Panc1 (cell line): ENCODE results near the gene ZNF700. TPM values are rescaled to one million over a fixed set of nuclear protein-coding genes. Genes with fewer than 3 reads are reported as not detected.
A peak's percentile ranks its signal among the peaks of the same experiment; 100 is the strongest.

Experiments
- ATAC-seq: fragments of 200-7000 bp; cut with Tn5 transposase; 2 replicates; pipeline ENCODE4 v1.9.1; 2020; ENCODE audit warnings: mild to moderate bottlenecking, moderate library complexity
- BruUV-seq: library from RNA; stranded (reverse); fragments of 400-500 nt; replicated peaks from 2 replicates; lab custom pipeline; 2021; lab: Mats Ljungman, UMichigan
- CTCF ChIA-PET: fragments of 300-600 bp; sonication (Branson Sonifier 250); formaldehyde crosslinking; loops from one replicate; lab custom pipeline; 2022; ENCODE audit warnings: antibody characterized with exemption; lab: Charles Lee
- POLR2A ChIA-PET: fragments of 300-600 bp; sonication (Branson Sonifier 250); formaldehyde crosslinking; loops from one replicate; lab custom pipeline; 2022; ENCODE audit warnings: antibody characterized with exemption; lab: Charles Lee
- DNase-seq: peaks from one replicate; pipeline ENCODE4 v3.0.0-alpha.2; 2010; ENCODE audit warnings: low read depth, low spot score
- H3K27ac ChIP-seq: 2 replicates; pipeline ENCODE4 v1.5.1; 2011; ENCODE audit warnings: mild to moderate bottlenecking, low read length, inconsistent platforms
- H3K27me3 ChIP-seq: fragments of 200-500 bp; sonication (Bioruptor generic); 2 replicates; pipeline ENCODE4 v1.6.0; 2014; ENCODE audit warnings: low read length, inconsistent platforms; ENCODE audit not compliant: control insufficient read depth, insufficient read depth
- H3K36me3 ChIP-seq: fragments of 200-500 bp; sonication (Bioruptor generic); 2 replicates; pipeline ENCODE4 v1.5.1; 2014; ENCODE audit warnings: inconsistent platforms, mild to moderate bottlenecking, low read length, moderate library complexity; ENCODE audit not compliant: control insufficient read depth, insufficient read depth
- H3K4me1 ChIP-seq: 2 replicates; pipeline ENCODE4 v1.5.1; 2011; ENCODE audit warnings: inconsistent platforms, mild to moderate bottlenecking, low read length, moderate library complexity; ENCODE audit not compliant: control insufficient read depth, insufficient read depth
- H3K4me3 ChIP-seq, 2 experiments: 2 replicates each; pipeline ENCODE4 v1.5.1; 2011 to 2012; ENCODE audit warnings: low read depth in 2 of 2, low read length in 2 of 2, mild to moderate bottlenecking in 2 of 2, inconsistent platforms in 1 of 2, moderate library complexity in 1 of 2
- H3K9me3 ChIP-seq: fragments of 200-500 bp; sonication (Bioruptor generic); 2 replicates; pipeline ENCODE4 v1.5.1; 2014; ENCODE audit warnings: low read depth, mild to moderate bottlenecking, inconsistent platforms, low read length, moderate library complexity; ENCODE audit not compliant: control insufficient read depth, insufficient read depth
- POLR2AphosphoS5 ChIP-seq: IDR thresholded peaks from 2 replicates; pipeline ENCODE4 v1.6.1; 2012; ENCODE audit warnings: mild to moderate bottlenecking, low read depth, low read length, moderate library complexity
- SIN3A ChIP-seq: IDR thresholded peaks from 2 replicates; pipeline ENCODE4 v1.6.1; 2012; ENCODE audit warnings: low read depth, mild to moderate bottlenecking, low read length, moderate library complexity, borderline replicate concordance; ENCODE audit not compliant: insufficient read depth
- TCF7L2 ChIP-seq: IDR thresholded peaks from 2 replicates; pipeline ENCODE4 v1.6.1; 2011; ENCODE audit warnings: mild to moderate bottlenecking, low read depth, low read length, inconsistent platforms
- in situ Hi-C: cut with HindIII; loops from 2 replicates; pipeline ENCODE4 v1.10.0; 2016; ENCODE audit warnings: low sequenced_read_pairs, low pct_unique_long_range_greater_than_20kb
- intact Hi-C: fragments of 100-400 bp; cut with micrococcal nuclease; formaldehyde crosslinking; loops from one replicate; pipeline ENCODE4 v1.10.0; 2022; ENCODE audit not compliant: unreplicated experiment
- total RNA-seq: library from RNA; stranded (reverse); gene quantifications from one replicate; pipeline ENCODE4 v1.2.1, GENCODE V29; 2021; ENCODE audit not compliant: unreplicated experiment
- TF ChIP-seq, protein P1 (sequence below), 2 experiments: IDR thresholded peaks; 2 replicates each; pipeline ENCODE4 v1.6.1; 2011 to 2012; ENCODE audit warnings: low read depth in 2 of 2, control low read depth in 1 of 2, low read length in 1 of 2, mild to moderate bottlenecking in 1 of 2, moderate library complexity in 1 of 2; ENCODE audit not compliant: insufficient read depth in 1 of 2
- TF ChIP-seq, protein P2 (sequence below): fragments of 450-650 bp; IDR thresholded peaks from 2 replicates; pipeline ENCODE4 v1.5.1; 2017; ENCODE audit warnings: mild to moderate bottlenecking

ZNF700 gene
- total RNA-seq, 1 experiment from 2014 or later = 10.4 TPM

DNA sequence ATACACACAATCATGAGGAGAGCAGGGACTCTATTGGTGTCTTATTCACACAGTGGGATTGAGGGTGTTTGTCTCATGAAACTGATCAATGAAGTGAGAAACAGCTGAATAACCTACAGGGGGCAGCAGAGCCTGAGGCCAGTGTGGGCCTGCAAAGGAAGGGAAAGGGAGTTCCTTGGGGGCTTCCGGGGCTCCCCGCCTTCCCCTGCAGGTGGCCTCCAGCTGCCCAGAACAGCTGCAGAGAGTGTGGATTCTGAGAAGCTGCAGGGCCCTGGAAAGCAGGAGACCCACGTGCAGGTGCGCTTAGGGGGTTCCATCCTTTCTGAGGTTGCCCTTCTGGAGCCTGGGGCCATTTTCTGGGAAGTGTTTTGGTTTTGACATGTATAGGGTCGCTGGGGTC lies 60.1 kb downstream of the ZNF700 start:
- no peak for ATAC-seq
- POLR2A ChIA-PET = no interaction called here
- Histone ChIP-seq H3K4me1 (no peaks in the 10 kb centered on the region), H3K27me3 (no peaks in the 10 kb centered on the region), H3K36me3 (no peaks in the 10 kb centered on the region), H3K27ac (no peak overlapping the region), H3K9me3 (peaks cover 19% of the 10 kb centered on the region; the same call in 1 of the 2 replicates), H3K4me3 (no peak overlapping the region)
- intact Hi-C loops = loop anchor here (5.0 to 10.0 kb wide), 2 partner anchors 60 to 188 kb away; partner anchors contain the start of genes ZNF491 and ZNF700
- no TSS peak for BruUV-seq
- TF ChIP-seq, protein P1, sequence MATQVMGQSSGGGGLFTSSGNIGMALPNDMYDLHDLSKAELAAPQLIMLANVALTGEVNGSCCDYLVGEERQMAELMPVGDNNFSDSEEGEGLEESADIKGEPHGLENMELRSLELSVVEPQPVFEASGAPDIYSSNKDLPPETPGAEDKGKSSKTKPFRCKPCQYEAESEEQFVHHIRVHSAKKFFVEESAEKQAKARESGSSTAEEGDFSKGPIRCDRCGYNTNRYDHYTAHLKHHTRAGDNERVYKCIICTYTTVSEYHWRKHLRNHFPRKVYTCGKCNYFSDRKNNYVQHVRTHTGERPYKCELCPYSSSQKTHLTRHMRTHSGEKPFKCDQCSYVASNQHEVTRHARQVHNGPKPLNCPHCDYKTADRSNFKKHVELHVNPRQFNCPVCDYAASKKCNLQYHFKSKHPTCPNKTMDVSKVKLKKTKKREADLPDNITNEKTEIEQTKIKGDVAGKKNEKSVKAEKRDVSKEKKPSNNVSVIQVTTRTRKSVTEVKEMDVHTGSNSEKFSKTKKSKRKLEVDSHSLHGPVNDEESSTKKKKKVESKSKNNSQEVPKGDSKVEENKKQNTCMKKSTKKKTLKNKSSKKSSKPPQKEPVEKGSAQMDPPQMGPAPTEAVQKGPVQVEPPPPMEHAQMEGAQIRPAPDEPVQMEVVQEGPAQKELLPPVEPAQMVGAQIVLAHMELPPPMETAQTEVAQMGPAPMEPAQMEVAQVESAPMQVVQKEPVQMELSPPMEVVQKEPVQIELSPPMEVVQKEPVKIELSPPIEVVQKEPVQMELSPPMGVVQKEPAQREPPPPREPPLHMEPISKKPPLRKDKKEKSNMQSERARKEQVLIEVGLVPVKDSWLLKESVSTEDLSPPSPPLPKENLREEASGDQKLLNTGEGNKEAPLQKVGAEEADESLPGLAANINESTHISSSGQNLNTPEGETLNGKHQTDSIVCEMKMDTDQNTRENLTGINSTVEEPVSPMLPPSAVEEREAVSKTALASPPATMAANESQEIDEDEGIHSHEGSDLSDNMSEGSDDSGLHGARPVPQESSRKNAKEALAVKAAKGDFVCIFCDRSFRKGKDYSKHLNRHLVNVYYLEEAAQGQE (IDR thresholded peaks at IDR 0.05; ENCODE audit: insufficient read depth in 1 of 2, low read depth in 2 of 2, low read length in 1 of 2) = no peak
- TF ChIP-seq, protein P2, sequence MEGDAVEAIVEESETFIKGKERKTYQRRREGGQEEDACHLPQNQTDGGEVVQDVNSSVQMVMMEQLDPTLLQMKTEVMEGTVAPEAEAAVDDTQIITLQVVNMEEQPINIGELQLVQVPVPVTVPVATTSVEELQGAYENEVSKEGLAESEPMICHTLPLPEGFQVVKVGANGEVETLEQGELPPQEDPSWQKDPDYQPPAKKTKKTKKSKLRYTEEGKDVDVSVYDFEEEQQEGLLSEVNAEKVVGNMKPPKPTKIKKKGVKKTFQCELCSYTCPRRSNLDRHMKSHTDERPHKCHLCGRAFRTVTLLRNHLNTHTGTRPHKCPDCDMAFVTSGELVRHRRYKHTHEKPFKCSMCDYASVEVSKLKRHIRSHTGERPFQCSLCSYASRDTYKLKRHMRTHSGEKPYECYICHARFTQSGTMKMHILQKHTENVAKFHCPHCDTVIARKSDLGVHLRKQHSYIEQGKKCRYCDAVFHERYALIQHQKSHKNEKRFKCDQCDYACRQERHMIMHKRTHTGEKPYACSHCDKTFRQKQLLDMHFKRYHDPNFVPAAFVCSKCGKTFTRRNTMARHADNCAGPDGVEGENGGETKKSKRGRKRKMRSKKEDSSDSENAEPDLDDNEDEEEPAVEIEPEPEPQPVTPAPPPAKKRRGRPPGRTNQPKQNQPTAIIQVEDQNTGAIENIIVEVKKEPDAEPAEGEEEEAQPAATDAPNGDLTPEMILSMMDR = peak; percentile 42
- DNase-seq = no peak
- in situ Hi-C loops = no loop called here
- CTCF ChIA-PET = interaction anchor here (1.2 kb wide), 1 partner anchor 21 kb away, joined by 3 read pairs; no protein-coding TSS in a partner anchor

DNA sequence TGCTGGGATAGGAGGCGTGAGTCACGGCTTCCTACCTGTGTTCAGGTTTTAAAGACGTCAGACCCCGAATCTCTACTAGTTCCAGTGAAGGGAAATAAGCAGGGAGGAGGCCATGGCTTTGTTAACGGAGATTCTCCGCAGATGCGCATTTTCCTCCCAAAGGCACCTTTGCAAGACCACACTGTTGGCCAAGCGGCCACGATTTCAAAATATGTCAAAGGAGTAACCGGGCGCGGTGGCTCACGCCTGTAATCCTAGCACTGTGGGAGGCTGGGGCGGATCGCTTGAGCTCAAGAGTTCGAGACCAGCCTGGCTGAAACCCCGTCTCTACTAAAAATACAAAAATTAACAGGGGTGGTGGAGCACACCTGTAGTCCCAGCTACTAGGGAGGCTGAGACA lies 61.8 kb downstream of the ZNF700 start:
- BruUV-seq = no TSS peak
- in situ Hi-C loops = no loop called here
- intact Hi-C loops = loop anchor here (5.0 to 10.0 kb wide), 2 partner anchors 62 to 189 kb away; partner anchors contain the start of genes ZNF491 and ZNF700
- ChIA-PET CTCF (no interaction called here), POLR2A (interaction anchor here (0.6 kb wide), 2 partner anchors 30 to 242 kb away, joined by 3 to 11 read pairs; no protein-coding TSS in a partner anchor)
- H3K27ac ChIP-seq = no peak overlapping the region; the same call in 1 of the 2 replicates
- no peaks in the 10 kb centered on the region for H3K27me3 ChIP-seq
- TF ChIP-seq SIN3A = no peak
- no peak for TF ChIP-seq POLR2AphosphoS5
- TF ChIP-seq, protein P1 (IDR thresholded peaks at IDR 0.05; ENCODE audit: insufficient read depth in 1 of 2, low read depth in 2 of 2, low read length in 1 of 2) = no peak
- TF ChIP-seq, protein P2 = no peak
- no peak for TF ChIP-seq TCF7L2
- H3K9me3 ChIP-seq = peaks cover 4% of the 10 kb centered on the region; the same call in 1 of the 2 replicates
- ATAC-seq = no peak
- no peak for DNase-seq
- H3K36me3 ChIP-seq = no peaks in the 10 kb centered on the region; the same call in 1 of the 2 replicates
- H3K4me3 ChIP-seq = no peak overlapping the region
- H3K4me1 ChIP-seq = no peaks in the 10 kb centered on the region
